NCI-H1436 treated with DMSO at 0.1 percent for 48 hours (cell line): ENCODE data around the gene FAM50B.

ENCODE experiments used
- DNase-seq: peaks from one replicate; lab custom pipeline; 2025; lab: John Stamatoyannopoulos, UW

FAM50B gene

GRCh38 chr6:3894590-3895311 is 45.6 kb downstream of the FAM50B start:
- no peak for DNase-seq

DNA sequence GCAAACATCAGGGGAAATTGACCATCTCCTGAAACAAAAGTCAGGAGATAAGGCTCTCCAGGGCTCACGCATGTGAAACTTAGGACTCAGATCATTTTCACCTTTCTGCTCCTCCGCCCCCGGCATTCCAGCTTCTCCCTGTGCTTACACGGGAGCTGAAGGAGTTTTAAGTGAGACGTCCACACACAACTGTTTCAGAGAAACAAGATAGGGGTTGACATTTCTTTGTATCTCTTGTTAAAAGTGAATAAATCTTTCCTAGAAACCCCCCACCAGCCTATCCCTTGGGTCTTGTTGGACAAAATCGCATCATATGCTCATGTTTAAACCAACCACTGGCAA is 46.1 kb downstream of the FAM50B start:
- DNase-seq, result no peak

- no peak for DNase-seq
Measured at GRCh38 chr6:3895805-3896204, 46.6 kb downstream of the FAM50B start.

DNA sequence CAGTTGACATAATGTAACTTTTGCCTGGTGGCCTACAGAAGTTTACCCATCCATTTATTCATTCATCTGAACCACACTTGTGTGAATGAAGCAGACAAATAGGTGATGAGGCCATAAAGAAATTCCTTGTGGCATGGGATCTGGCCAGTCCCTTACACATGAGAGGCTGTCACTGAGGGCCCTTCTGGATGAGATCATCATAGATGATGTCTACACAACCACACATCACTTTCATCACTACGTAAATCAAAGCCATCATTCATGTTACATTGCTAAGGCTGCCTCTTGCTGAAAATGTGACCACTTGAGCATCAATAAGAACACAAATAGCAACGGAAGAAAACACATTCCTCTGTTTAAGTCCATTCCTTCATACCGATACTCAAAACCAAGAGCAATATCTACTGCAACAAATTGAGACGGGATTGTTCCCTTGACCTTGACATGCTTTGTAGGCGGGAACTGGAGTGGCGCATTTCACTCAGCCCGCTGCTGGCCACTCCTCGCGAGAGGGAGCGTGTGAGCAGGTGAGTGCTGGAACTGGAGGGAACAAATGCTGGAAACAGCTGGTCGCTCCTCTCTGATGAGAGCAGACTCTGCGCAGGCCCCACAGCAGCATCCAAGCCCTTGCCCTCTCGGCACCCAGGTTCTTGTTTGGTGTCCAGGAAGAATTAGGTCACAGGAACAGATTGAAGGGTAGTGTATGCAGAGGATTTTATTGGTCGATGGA is 49.3 kb downstream of the FAM50B start:
- DNase-seq, result no peak

DNA sequence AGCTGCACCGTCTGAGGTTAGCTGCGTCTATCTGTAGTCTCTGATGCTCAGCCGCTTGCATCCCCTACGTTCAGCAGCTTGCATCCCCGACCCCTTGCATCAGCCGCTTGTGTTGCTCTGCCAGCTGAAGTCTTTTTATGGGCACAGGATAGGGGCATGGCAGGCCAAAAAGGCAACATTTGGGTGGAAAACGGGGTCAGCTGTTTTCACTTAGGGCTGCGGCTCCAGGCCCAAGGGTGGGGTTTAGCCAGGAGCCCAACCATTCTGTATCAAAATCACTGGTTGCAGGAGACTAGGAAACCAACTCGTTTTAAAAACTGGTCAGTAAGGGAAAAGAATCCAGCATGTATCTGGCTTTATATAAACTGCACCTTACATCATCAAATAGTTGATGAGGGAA is 49.9 kb downstream of the FAM50B start:
- no peak for DNase-seq

DNA sequence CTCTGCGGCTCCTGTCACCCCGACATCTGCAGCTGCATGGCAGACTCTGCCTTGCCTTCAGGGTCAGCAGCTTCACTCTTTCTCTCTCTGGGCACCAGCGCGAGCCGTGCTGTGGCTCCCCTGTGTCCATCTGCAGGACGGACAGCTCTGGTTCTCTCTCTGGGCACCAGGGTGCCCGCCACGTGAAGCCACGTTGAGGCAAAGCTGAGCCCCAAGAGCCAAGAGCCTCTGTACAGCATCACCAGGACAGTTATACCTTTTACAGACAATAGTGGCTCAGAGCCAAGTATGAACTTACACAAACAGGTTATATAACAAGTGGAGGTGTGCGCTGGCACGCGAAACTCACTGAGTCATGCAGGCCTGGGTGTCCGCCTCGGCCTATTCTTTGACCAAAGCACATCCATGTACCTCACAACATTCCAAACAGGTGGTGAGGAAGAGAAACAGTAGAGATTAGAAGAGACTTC is 50.8 kb downstream of the FAM50B start:
- no peak for DNase-seq
